Measurements from ENCODE around the gene ENO1. TPM values are rescaled to one million over a fixed set of nuclear protein-coding genes. Genes with fewer than 3 reads are reported as not detected.

ENO1 gene
- total and polyA plus RNA-seq, 4 donors, result 270 to 499 (median 380) TPM

DNA sequence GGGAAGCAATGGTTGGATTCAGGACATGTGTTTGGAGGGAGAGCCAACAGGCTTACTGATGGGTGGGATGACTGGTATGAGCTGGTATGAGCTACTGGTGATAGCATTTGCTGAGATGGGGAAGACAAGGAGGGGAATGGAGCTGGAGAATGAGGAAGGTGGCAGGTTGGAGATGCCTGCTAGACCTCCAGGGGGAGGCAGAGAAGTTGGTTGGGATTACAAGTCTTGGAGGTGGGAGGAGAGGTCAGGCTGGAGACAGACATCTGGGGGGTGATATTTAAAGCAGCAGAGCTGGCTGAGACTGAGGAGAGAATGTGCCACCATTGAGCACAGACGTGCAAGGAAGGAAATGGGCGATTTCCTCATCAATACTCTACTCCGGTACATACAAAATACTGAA, 31.8 kb upstream of the ENO1 start:
- no peaks in the 10 kb centered on the region for H3K4me1 ChIP-seq (ENCODE audit: control insufficient read depth in 4 of 4, insufficient read depth in 4 of 4, low read length in 3 of 4)
- 81% methylated on average over 3 of the region's 3 CpGs for WGBS
- no peak overlapping the region for H3K27ac ChIP-seq (ENCODE audit: low read depth in 1 of 2, low read length in 2 of 2)
- H3K9me3 ChIP-seq (ENCODE audit: control insufficient read depth in 4 of 4, low read length in 3 of 4), result no peaks in the 10 kb centered on the region
- no peak overlapping the region for H3K4me3 ChIP-seq (ENCODE audit: low read depth in 1 of 3, low read length in 3 of 3)
- TF ChIP-seq, protein P1, sequence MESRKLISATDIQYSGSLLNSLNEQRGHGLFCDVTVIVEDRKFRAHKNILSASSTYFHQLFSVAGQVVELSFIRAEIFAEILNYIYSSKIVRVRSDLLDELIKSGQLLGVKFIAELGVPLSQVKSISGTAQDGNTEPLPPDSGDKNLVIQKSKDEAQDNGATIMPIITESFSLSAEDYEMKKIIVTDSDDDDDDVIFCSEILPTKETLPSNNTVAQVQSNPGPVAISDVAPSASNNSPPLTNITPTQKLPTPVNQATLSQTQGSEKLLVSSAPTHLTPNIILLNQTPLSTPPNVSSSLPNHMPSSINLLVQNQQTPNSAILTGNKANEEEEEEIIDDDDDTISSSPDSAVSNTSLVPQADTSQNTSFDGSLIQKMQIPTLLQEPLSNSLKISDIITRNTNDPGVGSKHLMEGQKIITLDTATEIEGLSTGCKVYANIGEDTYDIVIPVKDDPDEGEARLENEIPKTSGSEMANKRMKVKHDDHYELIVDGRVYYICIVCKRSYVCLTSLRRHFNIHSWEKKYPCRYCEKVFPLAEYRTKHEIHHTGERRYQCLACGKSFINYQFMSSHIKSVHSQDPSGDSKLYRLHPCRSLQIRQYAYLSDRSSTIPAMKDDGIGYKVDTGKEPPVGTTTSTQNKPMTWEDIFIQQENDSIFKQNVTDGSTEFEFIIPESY (IDR thresholded peaks at IDR 0.05), result no peak
- TF ChIP-seq FOXA2 (IDR thresholded peaks at IDR 0.05) (no peak), EGR1 (IDR thresholded peaks at IDR 0.05; ENCODE audit: low read depth in 2 of 2) (no peak), SP1 (IDR thresholded peaks at IDR 0.05) (no peak), HNF4A (conservative IDR thresholded peaks at IDR 0.05) (no peak), RAD21 (IDR thresholded peaks at IDR 0.05) (no peak), FOXA1 (IDR thresholded peaks at IDR 0.05) (no peak), TAF1 (conservative IDR thresholded peaks at IDR 0.05) (no peak), RXRA (IDR thresholded peaks at IDR 0.05) (no peak), NR2F2 (IDR thresholded peaks at IDR 0.05) (no peak), YY1 (IDR thresholded peaks at IDR 0.05) (no peak), JUND (IDR thresholded peaks at IDR 0.05) (no peak), GABPA (IDR thresholded peaks at IDR 0.05 in 1 of 2, conservative IDR thresholded peaks at IDR 0.05 in 1 of 2) (no peak), HNF4G (IDR thresholded peaks at IDR 0.05) (no peak)
- TF ChIP-seq, protein P2, sequence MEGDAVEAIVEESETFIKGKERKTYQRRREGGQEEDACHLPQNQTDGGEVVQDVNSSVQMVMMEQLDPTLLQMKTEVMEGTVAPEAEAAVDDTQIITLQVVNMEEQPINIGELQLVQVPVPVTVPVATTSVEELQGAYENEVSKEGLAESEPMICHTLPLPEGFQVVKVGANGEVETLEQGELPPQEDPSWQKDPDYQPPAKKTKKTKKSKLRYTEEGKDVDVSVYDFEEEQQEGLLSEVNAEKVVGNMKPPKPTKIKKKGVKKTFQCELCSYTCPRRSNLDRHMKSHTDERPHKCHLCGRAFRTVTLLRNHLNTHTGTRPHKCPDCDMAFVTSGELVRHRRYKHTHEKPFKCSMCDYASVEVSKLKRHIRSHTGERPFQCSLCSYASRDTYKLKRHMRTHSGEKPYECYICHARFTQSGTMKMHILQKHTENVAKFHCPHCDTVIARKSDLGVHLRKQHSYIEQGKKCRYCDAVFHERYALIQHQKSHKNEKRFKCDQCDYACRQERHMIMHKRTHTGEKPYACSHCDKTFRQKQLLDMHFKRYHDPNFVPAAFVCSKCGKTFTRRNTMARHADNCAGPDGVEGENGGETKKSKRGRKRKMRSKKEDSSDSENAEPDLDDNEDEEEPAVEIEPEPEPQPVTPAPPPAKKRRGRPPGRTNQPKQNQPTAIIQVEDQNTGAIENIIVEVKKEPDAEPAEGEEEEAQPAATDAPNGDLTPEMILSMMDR (IDR thresholded peaks at IDR 0.05; ENCODE audit: low read depth, low read length, missing input control), result no peak
- TF ChIP-seq, protein P3, sequence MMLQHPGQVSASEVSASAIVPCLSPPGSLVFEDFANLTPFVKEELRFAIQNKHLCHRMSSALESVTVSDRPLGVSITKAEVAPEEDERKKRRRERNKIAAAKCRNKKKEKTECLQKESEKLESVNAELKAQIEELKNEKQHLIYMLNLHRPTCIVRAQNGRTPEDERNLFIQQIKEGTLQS (IDR thresholded peaks at IDR 0.05), result no peak
- TF ChIP-seq, protein P4, sequence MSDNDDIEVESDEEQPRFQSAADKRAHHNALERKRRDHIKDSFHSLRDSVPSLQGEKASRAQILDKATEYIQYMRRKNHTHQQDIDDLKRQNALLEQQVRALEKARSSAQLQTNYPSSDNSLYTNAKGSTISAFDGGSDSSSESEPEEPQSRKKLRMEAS (IDR thresholded peaks at IDR 0.05), result no peak
- TF ChIP-seq, protein P5, sequence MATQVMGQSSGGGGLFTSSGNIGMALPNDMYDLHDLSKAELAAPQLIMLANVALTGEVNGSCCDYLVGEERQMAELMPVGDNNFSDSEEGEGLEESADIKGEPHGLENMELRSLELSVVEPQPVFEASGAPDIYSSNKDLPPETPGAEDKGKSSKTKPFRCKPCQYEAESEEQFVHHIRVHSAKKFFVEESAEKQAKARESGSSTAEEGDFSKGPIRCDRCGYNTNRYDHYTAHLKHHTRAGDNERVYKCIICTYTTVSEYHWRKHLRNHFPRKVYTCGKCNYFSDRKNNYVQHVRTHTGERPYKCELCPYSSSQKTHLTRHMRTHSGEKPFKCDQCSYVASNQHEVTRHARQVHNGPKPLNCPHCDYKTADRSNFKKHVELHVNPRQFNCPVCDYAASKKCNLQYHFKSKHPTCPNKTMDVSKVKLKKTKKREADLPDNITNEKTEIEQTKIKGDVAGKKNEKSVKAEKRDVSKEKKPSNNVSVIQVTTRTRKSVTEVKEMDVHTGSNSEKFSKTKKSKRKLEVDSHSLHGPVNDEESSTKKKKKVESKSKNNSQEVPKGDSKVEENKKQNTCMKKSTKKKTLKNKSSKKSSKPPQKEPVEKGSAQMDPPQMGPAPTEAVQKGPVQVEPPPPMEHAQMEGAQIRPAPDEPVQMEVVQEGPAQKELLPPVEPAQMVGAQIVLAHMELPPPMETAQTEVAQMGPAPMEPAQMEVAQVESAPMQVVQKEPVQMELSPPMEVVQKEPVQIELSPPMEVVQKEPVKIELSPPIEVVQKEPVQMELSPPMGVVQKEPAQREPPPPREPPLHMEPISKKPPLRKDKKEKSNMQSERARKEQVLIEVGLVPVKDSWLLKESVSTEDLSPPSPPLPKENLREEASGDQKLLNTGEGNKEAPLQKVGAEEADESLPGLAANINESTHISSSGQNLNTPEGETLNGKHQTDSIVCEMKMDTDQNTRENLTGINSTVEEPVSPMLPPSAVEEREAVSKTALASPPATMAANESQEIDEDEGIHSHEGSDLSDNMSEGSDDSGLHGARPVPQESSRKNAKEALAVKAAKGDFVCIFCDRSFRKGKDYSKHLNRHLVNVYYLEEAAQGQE (IDR thresholded peaks at IDR 0.05), result no peak
- no peak for DNase-seq (ENCODE audit: low spot score)
- no peak overlapping the region for H3K9ac ChIP-seq (ENCODE audit: low read depth in 1 of 2, low read length in 2 of 2)
- H3K36me3 ChIP-seq (ENCODE audit: control insufficient read depth in 4 of 4, insufficient read depth in 3 of 4, low read depth in 1 of 4, low read length in 3 of 4), result no peaks in the 10 kb centered on the region
- no peaks in the 10 kb centered on the region for H3K27me3 ChIP-seq (ENCODE audit: control insufficient read depth in 4 of 4, insufficient read depth in 4 of 4, low read length in 3 of 4)
